22Rv1 (cell line): Measurements from ENCODE around the gene TMC4.

Experiments used
- H3K27ac ChIP-seq: fragments of 450-650 bp; 2 replicates; pipeline ENCODE4 v1.5.1; 2017
- ZFX ChIP-seq: fragments of 450-650 bp; IDR thresholded peaks from 2 replicates; pipeline ENCODE4 v1.6.1; 2017; ENCODE audit warnings: antibody characterized with exemption, borderline replicate concordance
- TF ChIP-seq, protein P1 (sequence below): fragments of 450-650 bp; IDR thresholded peaks from 2 replicates; pipeline ENCODE4 v1.5.1; 2017; ENCODE audit warnings: mild to moderate bottlenecking

TMC4 gene

DNA sequence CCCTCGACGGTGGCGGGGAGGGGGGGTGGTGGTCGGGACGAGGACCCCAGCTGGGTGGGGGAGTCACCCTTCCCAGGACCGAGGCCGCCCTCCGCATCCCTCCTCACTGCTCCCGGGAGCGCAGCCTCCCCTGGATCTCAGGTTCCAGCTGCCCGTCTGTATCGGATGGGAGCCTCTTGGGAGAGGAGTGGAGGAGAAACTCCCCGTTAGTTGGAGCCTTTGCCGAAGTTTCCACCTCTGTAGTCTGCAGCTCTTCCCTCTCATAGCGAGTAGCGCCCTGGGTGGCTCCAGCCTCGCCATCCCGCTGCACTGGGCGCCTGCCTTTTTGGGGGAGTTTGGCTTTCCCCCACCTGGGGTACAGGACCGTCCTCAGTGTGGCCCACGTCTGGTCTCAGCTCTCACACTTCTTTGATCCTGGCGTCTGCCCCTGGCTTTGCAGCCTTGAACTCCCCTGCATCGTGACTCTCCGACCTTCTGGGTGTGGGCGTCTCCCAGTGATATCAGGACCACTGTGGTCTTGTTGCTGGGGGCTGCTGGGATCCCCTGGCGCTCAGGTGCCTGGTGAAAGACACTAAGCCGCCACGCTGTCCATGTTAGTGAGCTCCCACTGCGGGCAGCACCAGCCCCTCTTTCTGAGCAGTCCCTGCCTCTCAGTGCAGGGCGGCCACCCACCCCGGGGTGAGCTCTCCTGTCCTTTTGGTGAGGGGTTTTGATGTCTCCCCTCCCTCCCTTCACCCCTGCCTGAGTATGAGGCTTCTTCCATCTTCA lies 34.3 kb downstream of the TMC4 start:
- peak overlapping the region; percentile 83 for H3K27ac ChIP-seq
- TF ChIP-seq ZFX, result no peak

DNA sequence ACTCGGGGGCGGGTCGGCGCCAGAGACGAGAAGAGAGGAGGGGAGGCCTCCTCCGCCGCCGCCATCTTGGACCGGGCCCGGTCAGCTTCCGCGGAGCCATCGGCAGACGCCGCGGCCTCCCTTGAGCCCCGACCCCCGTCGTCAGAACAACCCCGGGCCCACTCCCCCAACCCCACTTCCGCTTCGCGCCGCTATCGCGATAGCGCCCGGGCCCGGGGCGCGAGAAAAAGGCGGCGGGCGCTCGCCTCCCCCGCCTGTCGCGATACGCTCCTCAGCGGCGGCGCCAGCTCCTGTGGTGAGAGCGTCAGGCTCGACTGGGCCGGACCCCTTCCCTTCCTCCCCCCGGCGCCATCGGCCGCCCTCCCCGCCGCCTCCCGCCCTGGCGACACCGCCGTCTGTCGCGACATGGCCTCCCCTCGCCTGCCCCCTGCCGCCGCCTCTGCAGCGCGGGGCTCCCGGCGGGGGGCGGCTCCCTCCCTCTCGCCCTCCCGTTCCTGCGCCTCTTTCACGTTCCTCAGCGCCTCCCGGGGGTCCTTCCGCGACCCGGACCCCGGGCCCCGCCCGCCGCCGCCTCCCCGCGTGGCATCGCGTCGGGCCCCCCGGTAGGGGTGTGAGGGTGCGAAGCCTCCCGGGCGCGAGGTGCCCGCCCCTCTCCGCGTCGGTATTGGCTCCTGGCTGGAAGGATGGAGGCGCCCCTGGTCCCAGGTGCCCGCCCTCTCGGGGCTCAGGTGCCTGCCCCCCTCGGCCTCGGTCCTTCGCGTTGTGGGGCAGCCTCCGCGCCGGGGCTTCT lies 35.1 kb downstream of the TMC4 start, which contains the start of gene CNOT3:
CNOT3 (plus strand) TSS at position 64 of the 790 bp plus-strand sequence. CDS start 5,217 bp downstream, outside the sequence.
- TF ChIP-seq, protein P1, sequence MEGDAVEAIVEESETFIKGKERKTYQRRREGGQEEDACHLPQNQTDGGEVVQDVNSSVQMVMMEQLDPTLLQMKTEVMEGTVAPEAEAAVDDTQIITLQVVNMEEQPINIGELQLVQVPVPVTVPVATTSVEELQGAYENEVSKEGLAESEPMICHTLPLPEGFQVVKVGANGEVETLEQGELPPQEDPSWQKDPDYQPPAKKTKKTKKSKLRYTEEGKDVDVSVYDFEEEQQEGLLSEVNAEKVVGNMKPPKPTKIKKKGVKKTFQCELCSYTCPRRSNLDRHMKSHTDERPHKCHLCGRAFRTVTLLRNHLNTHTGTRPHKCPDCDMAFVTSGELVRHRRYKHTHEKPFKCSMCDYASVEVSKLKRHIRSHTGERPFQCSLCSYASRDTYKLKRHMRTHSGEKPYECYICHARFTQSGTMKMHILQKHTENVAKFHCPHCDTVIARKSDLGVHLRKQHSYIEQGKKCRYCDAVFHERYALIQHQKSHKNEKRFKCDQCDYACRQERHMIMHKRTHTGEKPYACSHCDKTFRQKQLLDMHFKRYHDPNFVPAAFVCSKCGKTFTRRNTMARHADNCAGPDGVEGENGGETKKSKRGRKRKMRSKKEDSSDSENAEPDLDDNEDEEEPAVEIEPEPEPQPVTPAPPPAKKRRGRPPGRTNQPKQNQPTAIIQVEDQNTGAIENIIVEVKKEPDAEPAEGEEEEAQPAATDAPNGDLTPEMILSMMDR, result no peak
- TF ChIP-seq ZFX, result no peak
- H3K27ac ChIP-seq, result peak within 1 kb of the TSS; percentile 88

DNA sequence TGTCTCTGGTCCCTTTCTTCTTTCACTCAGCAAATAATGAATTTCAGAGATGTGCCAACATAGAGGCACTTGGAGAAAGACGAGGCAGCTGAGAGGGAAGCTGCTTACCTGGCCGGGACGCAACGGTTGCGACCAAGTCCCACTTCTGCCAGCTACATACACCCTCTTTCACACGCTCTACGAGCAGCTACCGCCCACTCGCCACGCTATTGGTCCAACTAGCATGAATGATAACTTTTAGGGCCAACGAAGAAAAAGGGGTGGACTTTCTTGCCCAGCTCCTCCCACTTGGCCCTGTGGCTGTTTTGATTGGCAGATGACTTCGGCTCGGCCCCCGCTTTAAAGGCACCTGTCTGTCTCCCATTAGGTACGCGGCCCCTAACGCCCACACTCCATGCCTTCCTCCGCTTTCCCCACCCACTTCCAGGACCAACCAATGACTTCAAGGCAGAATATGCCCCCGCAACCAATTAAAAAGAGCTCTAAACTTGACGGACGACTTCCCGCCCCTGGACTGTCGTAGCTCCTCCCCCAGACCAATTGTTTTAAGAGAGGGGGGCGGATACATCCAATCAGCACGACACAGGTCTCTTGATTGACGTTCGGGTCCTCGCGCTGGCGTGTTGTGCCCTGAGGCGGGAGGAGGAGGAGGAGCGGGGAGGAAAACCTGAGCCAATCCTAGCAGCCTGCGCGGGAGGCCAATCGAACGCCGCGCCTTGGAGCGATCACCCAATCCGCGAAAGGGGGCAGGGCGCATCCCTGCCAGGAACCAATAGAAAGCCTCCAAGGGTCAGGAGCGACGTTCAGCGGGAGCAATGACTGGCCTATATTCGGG lies 35.9 kb downstream of the TMC4 start:
- TF ChIP-seq, protein P1, result no peak
- TF ChIP-seq ZFX, result no peak
- peak overlapping the region; percentile 88 for H3K27ac ChIP-seq

DNA sequence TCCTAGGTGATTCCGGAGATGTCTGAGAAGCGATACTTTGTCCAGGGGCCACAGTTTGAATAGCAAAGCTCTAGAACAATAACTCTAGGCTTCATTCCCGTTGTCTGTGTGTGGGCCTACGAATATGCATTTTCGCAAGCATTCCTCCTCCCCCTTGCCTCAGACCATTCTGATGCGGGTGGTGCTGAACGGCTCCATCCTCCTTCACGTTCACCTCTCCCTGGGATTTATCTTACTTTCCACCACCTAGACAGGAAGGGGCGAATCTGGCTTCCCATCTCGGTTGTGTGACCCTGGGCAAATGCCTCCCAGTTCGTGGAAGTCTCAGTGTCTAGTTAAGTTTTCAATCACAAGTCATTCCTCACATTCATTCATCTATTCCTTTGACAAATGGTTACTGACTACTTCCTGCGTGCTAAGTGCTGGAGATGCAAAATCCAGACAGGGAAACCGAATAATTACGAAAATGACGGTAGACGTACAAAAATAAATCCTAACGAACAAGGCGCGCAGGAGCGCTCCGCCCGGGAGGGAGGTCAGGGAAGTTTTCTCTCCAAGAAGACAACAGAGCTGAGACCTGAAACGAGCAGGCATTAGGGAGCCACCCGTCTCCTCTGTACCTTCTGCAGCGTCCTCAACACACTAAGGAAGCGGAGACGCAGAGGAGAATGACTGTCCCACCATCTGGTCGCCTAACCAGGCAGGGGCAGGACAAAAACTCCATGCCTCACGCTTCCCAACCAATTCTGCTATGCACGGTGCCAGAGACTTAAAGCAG lies 36.7 kb downstream of the TMC4 start:
- no peak for TF ChIP-seq ZFX
- TF ChIP-seq, protein P1, result no peak
- peak overlapping the region; percentile 88 for H3K27ac ChIP-seq

DNA sequence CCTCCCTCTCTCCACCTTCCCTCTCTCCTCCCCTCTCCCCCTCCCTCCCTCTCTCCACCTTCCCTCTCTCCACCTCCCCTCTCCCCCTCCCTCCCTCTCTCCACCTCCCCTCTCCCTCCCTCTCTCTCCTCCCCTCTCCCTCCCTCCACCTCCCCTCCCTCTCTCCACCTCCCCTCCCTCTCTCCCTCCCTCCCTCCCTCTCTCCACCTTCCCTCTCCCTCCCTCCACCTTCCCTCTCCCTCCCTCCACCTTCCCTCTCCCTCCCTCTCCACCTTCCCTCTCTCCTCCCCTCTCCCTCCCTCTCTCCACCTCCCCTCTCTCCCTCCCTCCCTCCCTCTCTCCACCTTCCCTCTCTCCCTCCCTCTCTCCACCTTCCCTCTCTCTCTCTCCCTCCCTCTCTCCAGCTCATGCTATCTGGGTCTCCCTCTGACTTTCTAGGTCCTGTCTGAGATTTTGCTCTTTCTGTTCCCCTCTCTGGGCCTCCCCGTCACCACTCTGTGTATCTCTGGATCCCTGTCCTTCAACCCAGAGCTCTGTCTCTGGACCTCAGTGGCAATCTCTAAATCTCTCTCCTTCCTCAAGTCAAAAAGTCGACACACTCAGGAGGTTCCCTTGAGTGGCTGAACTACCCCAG lies 38.9 kb downstream of the TMC4 start:
- H3K27ac ChIP-seq, result peak overlapping the region; percentile 42
- TF ChIP-seq, protein P1, result no peak
- TF ChIP-seq ZFX, result no peak

DNA sequence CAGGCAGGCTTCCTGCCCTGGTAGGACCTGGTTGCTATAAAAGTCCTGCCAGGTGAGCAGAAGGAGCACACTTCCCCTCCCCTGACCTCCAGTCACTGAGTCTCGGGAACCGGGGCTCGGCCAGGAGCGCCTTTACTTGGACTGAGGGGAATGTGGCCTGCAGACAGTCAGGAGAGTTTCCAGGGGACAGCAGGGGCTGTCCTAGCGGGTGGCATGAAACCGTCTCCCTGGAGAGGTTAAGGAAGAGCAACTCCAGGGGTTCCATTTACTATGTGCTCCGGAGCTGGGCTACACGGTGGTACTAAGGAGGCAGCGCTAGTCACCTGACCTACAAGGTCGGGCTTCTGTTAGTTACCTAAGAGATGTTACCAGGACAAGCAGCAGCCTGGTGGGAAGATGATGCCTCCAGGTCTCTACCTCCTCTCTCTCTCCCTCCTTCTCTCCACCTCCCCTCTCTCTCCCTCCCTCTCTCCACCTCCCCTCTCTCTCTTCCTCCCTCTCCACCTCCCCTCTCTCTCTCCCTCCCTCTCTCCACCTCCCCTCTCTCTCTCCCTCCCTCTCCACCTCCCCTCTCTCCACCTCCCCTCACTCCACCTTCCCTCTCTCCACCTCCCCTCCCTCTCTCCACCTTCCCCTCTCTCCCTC lies 39.5 kb downstream of the TMC4 start:
- TF ChIP-seq, protein P1, result no peak
- TF ChIP-seq ZFX, result no peak
- H3K27ac ChIP-seq, result no peak overlapping the region
